Right hindlimb (tissue), 1 donor: ENCODE results near the gene DPRX.

Experiments used
- DNase-seq: peaks from one replicate; pipeline ENCODE4 v3.0.0-alpha.2; 2018

DPRX gene, protein sequence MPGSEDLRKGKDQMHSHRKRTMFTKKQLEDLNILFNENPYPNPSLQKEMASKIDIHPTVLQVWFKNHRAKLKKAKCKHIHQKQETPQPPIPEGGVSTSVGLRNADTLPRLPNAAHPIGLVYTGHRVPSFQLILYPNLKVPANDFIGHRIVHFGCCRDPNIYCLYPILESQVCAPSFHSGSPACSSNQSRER

DNA sequence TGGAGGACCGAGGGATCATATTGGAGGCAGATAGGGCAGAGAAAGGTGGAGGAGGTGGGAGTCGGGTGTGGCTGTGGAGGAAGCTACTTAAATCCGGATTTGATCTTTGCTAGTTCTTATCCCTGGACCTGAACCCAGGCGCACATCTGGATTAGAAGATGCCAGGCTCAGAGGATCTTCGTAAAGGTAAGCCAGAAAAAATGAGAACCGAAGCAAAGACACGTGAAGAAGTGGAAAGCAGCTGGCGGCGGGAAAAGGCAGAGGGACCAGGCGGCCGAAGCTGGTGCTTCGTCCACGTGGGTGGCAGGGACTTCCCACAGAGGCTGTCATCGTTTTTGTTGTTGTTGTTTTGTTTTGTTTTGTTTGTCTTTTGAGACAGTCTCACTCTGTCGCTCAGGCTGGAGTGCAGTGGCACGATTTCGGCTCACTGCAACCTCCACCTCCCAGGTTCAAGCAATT, at the start of gene DPRX:
TSS of gene DPRX (plus strand) at position 51 of the 459 bp plus-strand sequence. CDS start at position 159, 108 bp downstream.
- DNase-seq = no peak

DNA sequence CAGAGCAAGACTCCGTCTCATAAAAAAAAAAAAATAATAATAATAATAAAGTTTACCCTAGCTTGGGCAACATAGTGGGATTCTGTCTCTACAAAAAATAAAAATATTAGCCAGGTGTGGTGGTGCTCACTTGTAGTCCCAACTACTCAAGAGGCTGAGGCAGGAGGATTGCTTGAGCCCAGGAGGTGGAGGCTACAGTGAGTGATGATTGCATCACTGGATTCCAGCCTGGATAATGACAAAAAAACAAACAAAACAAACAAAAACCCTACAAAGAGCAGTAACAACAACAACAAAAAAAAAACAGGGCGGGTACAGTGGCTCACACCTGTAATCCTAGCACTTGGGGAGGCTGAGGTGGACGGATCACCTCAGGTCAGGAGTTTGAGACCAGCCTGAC, 48.6 kb upstream of the DPRX start:
- no peak for DNase-seq

DNA sequence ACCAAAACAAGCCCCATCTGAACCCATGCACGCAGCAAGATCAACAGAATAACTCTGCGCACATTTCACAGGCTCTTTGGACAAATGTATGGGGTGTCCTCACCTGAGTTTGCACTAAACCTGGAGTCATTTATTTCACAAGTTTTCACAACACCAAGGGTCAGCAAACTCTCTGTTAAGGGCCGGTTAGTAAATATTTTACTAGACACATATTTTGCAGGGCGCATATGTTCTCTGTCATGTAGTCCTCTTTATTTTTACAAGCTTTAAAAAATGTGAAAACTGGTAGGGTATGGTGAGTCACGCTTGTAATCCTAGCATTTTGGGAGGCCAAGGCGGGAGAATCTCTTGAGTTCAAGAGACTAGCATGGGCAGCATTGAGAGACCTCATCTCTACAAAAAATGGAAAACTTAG, 45.5 kb upstream of the DPRX start:
- no peak for DNase-seq

DNA sequence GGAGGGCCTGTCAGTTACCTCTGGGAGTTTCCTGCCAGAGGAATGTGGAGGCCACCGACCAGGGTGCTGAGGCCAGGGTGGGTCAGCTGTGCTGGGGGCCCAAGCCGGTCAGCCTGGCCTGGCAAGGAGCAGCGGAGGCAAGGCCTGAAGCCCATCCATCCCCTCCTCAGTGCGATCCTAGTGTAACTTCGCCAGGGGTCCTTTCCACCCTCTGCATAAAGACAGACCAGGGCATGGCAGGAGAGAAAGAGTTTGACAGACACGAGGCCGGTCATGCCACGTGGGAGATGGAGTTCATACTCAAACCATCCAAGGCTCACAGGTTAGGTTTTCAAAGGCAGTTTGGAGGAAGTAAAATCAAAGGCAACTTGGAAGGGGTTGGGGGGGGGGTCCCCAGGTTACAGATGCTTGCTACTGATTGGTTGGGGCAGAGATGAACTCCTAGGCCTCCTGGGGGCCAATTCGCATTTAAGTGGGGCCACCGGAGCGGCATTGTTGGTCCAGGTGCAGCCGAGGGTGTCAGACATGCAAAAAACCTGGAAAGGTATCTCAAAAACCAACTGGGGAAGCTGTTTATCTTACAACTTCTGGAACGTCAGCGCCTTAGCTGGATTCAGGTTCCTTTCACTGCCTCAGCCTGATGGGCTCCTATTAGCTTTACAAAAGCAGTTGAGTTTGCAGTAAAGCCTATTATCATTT, 36.8 kb upstream of the DPRX start:
- no peak for DNase-seq

DNA sequence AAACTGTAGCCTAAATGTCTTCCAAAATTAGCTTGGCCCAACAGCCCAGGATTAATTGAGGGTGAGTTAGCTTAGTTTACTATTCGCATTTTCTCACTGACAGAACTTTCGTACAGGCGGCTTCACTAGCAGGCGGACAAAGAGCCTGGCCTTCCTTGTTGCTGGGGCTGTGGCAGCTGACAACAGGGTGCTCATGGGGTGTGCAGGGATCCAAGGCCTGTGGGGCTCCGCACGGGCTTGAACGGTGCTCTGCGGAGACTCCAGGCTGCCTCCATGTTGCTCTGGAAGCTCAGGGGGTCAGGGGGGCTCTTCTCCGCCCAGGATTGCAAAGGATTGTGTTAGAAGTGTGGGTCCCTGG, 36.3 kb upstream of the DPRX start:
- no peak for DNase-seq

DNA sequence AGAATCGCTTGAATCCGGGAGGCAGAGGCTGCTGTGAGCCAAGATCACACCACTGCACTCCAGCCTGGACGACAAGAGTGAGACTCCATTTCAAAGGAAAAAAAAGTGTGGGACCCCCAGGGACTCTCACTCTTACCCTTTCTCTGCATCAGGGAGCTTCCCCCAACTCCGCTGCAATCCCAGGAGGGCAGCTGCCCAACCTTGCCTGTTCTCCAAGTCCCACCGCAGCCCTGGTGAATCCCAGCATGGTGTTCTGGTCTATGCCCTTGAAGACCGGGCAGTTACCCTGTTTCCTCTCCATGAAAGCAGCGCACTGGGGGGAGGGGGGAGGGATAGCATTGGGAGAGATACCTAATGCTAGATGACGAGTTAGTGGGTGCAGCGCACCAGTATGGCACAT, 35.7 kb upstream of the DPRX start:
- no peak for DNase-seq

DNA sequence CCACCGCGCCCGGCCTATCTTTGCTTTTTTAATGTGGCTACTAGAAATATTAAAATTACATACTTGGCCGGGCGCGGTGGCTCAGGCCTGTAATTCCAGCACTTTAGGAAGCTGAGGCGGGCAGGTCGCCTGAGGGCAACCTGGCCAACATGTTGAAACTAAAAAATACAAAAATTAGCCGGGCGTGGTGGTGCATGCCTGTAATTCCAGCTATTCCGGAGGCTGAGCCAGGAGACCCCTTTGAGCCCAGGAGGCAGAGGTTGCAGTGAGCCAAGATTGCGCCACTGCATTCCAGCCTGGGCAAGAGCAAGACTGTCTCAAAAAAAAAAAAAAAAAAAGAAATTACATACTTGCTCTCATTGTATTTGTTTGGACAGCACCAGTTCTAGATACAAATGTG, 34.8 kb upstream of the DPRX start:
- no peak for DNase-seq

DNA sequence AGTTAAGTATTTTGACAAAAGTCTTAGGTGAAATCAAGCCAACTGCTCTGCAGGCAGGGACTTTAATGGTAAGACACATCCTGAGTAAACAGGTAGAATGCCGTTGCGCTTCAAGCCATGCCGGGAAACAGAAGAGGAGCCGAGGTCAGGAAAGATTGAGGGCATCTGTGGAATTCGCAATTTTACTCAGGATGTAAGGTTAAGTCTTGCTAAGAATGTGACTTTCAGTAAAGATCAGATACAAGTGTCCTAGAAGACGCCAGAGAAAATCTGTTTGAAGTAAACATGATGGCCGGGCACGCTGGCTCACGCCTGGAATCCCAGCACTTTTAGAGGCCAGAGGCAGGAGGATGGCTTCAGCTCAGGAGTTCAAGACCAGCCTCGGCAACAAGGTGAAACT, 33.4 kb upstream of the DPRX start:
- no peak for DNase-seq

DNA sequence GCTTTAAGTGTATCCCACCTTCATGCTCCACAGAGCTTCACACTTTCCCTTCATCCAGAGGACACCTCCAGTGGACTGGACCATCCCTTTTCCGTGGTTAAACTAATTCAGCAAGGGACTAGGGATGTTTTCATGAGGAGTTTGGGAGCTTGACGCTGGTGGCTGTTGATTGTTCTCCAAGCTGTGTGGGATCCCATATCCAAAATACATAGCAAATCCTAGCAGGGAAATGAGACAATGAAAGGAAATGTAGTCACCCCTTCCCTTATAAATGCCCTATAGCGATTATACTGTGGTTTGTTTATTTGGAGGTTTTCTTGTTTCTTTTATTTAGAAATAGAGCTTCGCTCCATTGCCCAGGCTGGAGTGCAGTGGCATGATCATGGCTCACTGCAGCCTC, 31.6 kb upstream of the DPRX start:
- no peak for DNase-seq

DNA sequence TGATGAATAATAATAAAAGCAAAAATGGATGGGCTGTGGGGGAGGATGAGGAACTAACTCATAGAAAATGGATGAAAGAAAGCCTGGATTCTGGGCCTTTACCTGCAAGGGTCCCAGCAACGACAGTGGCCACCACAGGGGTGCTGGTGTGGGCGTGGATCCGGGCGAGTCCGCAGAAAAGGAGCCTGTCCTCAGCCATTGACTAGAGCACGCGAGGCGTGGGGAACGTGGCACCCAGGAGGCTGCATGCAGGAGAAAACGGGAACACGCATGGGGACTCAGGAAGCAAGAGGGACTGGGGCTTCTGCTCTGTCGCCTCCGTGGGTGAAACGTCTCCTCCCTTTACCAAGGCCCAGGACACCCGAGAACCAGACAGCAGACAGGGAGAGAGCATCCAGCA, 25.8 kb upstream of the DPRX start:
- no peak for DNase-seq

DNA sequence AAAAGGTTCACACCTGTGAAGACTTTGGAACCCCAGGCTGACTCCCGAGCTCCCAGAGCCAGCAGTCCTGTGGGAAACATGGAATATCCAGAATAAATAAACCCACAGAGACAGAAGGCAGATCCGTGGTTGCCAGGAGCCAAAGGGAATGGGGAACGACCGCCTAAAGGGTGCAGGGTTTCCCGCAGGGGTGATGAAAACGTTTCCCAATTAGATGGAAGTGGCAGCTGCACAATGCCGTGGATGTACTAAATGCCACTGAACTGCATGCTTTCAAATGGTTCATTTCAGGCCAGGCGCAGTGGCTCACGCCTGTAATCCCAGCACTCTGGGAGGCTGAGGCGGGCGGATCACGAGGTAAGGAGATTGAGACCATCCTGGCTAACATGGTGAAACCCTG, 23.4 kb upstream of the DPRX start:
- no peak for DNase-seq

DNA sequence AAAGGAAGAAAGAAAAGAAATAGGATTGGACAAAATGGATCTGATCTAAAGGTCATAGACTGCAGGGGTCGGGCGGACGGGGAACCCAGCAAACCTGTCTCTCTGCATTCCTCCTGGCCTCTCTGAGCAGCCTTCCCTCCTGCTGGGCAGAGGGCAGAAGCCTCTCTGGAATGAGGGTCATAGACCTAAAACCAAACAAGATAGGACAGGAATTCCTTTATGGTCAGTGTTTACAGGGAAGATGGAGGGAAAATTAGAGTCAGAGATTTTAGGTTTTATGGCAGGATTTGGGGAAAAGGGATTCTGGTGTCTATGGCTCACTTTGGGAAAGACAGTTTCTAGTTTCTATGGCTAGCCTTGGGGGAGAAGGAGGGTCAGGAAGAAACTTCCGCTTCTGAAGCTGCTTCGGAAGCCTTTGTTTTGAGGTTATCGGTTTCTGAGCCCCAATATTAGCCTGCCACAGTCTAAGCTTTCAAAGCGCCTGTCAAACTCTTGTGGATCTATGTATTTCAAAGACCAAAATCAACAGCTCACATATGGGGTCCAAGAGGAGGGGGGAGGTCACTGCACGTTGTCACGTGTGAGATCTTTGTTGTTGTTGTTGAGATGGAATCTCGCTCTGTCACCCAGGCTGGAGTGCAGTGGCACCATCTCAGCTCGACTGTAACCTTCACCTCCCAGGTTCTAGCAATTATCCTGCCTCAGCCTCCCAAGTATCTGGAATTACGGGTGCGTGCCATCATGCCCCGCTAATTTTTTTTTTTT, 18.9 kb upstream of the DPRX start:
- no peak for DNase-seq

DNA sequence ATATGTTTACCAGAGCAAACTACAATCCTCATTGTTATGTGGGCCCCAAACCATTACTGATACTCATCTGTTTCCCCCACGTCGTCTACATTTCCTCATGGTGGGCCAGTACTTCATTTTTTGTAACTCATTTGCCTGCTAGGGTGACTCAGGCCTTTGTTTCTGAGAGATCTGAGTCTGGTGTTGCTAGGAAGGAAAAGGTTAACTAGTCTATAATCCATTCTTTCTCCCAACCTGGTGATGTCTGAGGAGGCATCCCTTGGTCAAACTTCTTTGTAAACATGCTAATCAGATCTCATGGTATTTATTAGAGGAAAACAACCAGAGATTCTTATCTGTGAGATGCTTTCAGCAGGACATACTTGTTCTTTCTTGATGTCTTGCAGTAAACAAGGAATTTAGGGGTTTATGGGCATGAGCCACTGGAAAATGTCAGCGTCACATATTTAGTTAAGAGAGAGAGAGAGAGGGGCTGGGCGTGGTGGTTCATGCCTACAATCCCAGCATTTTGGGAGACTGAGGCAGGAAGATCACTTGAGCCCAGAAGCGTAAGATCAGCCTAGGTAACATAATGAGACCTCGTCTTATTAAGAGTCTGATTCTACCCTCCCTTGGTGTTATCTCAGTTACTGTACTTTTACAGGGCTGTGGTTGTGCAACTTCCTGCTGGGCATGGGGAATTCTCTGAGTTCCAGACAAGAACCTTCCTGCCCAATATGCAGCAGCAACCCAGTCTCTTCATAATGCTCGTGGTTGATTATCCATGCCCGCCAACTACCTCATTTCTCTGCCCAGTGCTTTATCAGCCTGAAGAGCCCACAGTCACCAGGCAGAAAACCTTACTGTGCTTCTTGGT, 9.7 kb upstream of the DPRX start:
- DNase-seq = no peak

DNA sequence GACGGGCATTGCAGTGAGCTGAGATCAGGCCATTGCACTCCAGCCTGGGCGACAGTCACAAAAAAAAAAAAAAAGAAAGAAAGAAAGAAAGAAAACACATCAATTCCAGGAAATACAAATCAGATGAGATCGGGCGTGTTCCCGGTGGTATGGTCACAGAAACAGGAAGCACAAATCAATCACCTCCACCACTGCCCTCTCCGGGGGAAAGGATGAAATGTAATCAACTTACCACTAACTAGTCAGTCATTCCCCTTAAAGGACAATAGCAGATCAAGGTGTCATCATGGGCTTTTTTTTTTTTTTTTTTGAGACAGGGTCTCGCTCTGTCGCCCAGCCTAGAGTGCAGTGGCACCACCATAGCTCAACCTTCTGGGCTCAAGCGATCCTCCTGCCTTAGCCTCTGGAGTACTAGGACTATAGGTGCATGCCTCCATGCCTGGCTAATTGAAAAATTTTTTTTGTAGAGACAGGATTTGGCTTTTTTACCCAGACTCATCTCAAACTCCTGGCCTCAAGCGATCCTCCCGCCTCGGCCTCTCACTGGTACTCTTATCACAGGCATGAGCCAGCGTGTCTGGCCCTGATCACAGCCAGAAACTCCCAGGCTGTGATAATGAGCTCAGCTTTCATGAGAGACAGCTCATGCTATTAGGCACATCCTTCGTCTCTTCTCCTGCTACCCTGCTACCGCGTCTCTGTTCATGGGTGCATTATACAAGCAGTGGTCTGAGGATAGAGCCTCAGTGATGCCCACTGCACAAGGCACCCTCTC, 6.8 kb upstream of the DPRX start:
- DNase-seq = no peak

DNA sequence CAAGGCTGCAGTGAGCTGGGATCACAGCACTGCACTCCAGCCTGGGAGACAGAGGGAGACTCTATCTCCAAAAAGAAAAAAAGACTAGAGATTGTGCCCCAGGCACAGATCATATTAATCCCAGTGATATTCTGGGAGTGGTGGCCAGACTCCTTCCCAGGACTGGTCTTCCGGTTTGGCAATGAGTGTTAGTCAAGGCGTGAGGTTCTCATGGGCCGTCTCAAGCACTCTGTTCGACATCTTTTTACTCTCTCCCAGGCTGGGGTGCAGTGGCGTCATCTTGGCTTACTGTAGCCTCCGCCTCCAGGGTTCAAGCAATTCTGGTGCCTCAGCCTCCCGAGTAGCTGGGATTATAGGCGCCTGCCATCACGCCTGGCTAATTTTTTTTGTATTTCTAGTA, 5.3 kb upstream of the DPRX start:
- DNase-seq = no peak

DNA sequence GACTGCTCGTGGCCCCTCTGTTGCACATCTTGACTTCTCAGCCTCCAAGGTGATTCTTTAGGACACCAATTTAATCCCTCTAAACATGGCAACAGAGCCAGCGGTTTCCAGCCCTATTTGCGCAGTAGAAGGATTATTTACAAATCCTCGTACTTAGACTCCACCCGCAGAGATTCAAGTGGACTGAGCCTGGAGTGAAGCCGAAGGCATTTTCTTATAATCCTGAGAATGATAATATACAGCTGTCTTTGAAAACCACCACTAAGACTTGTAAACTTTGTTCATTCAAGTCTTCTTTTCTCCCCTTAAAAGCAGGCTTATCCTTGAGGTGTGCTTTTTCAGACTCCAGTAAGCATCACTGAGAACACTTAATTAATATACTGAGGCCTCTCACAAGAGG, 4.8 kb upstream of the DPRX start:
- no peak for DNase-seq

DNA sequence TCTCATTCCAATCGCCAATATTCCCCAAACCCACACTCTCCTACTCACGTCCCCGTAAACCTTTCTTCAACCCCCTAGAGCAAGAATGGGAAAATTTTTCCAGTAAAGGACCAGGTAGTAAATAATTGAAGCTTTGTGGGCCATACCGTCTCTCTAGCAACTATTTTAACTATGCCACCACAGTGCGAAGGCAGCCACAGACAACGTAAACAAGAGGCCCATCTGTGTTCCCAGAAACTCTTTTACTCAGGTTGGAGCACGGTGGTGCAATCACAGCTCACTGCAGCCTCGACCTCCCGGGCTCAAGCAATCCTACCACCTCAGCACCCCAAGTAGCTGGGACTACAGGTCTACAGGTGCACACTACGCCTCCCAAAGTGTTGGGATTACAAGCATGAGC, 3.0 kb downstream of the DPRX start:
- no peak for DNase-seq

DNA sequence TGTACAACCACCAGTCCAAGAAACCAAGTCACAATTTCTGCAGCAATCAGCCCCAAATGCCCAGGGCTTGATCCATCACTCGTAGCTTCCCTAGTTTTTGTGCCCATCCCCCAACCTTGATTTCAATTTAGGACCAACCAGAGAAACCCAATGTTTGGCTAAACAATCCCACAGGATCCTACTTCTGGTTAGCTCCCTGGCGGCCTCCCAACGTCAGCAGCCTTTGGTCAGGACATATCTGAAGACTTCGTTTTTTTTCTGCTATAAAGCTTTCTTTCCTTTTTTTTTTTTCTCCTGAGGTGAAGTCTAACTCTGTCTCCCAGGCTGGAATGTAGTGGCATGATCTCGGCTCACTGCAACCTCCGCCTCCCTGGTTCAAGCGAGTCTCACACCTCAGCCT, 7.7 kb downstream of the DPRX start:
- DNase-seq = no peak

DNA sequence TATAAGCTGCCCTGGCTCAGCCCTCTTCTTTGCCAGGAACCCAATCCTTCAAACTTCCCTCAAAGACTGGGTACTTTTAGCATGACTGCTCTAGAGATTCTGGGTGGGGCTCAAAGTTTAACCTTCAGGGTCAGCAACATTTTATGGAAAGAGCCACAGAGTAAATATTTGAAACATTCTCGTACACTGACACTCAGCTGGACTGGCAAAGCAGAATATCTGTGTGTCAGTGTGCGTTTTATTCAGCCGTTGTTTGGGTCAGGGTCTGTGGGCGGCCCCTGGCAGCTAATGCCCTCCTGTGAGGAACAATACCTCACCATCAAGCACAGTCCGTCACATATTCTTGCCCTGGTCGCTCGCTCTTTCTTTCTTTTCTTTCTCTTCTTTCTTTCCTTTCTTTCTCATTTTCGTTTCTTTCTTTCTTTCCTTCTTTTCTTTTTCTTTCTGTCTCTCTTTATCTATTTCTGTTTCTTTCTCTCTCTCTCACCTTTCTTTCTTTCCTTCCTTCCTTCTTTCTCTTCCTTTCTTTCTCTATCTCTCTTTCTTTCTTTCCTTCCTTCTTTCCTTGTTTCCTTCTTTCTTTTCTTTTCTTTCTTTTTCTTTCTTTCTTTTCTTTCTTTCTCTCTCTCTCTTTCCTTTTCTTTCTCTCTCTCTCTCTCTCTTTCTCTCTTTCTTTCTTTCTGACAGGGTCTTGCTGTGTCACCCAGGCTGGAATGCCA, 10.7 kb downstream of the DPRX start:
- no peak for DNase-seq

DNA sequence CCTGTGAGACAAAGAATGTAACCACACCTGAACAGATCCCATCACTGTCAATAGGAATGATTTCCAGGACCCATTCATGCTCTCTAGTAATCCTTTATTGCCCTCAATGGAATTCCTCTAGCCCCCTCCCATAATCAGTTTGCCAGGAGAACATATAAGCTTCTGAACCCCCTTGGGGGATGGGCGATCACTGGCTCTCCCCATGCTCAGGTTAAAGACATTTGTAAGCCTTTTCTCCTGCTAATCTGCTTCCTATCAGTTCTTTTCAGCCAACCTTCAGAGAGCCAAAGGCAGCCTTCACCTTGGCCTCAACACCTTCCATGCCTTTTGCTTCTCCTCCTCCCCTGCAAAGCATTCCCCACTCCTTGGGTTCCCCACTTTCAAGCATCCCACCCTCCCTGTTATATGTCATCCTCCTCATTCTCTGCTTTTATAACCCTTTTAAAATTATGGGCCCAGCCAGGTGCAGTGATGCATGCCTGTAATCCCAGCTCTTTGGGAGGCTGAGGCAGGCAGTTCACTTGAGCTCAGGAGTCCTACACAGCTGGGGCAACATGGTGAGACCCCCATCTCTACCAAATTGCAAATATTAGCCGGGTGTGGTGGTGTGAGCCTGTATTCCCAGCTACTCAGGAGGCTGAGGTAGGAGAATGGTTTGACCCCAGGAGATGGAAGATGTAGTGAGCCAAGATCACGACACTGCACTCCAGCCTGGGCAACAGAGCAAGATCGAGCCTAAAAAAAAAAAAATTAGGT, 12.4 kb downstream of the DPRX start:
- no peak for DNase-seq

DNA sequence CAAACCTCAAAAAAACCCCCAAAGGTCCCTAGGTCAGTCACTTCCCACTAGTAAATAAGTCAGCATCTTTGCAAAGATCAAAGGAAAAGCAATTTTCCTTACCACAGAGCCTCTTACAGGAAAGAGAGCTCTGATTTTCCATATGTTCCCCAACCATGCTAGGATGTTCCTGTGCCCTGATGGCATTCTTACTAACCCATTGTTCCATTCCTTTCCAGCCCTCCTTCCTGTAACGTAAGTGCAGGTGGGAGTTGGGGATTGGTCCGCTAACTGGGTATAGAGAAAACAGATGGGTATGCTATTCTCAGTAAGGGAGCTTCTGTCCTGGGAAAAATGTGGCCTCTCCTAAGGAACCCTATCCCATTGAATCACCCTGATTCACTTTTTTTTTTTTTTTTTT, 14.3 kb downstream of the DPRX start:
- no peak for DNase-seq
